Brain microvascular endothelial cell (primary cell): ENCODE results near the gene GNB5.

Experiments
- DNase-seq: peaks from one replicate; pipeline ENCODE4 v3.0.0-alpha.2; 2020
- H3K27ac ChIP-seq: fragments of 250-450 bp; sonication (Bioruptor Pico); 2 replicates; pipeline ENCODE4 v1.5.1; 2020; ENCODE audit warnings: mild to moderate bottlenecking, moderate library complexity
- H3K27me3 ChIP-seq: fragments of 250-450 bp; sonication (Bioruptor Pico); replicated peaks from 2 replicates; pipeline ENCODE4 v1.5.1; 2020; ENCODE audit warnings: mild to moderate bottlenecking
- H3K36me3 ChIP-seq: fragments of 250-450 bp; sonication (Bioruptor Pico); replicated peaks from 2 replicates; pipeline ENCODE4 v1.5.1; 2020; ENCODE audit warnings: mild to moderate bottlenecking
- H3K4me3 ChIP-seq: 2 replicates; pipeline ENCODE4 v1.5.1; 2011; ENCODE audit warnings: low read depth, mild to moderate bottlenecking, control low read depth, low read length, moderate library complexity
- CTCF ChIP-seq: IDR thresholded peaks from 2 replicates; pipeline ENCODE4 v1.5.1; 2011; ENCODE audit warnings: low read depth, mild to moderate bottlenecking, moderate library complexity, low read length, control low read depth, inconsistent platforms; ENCODE audit errors: missing control alignments
- in situ Hi-C: cut with HindIII; loops from 2 replicates; pipeline ENCODE4 v1.10.0; 2017; ENCODE audit warnings: low sequenced_read_pairs, low pct_ligation_motif_present

The GNB5 gene

GRCh38 chr15:52154896-52155865 lies 36.0 kb downstream of the GNB5 start:
- in situ Hi-C loops: no loop called here
- Histone ChIP-seq H3K4me3 (no peak overlapping the region), H3K27ac (no peak overlapping the region), H3K27me3 (no peaks in the 10 kb centered on the region), H3K36me3 (no peaks in the 10 kb centered on the region)
- no peak for DNase-seq
- no peak for TF ChIP-seq CTCF

- H3K36me3 ChIP-seq: peaks cover 4% of the 10 kb centered on the region
- H3K27ac ChIP-seq: no peak overlapping the region
- TF ChIP-seq CTCF: no peak
- no peak for DNase-seq
- no peak overlapping the region for H3K4me3 ChIP-seq
- in situ Hi-C loops: no loop called here
- no peaks in the 10 kb centered on the region for H3K27me3 ChIP-seq
These were observed 37.0 kb downstream of the GNB5 start for GRCh38 chr15:52153900-52154895.

- in situ Hi-C loops: no loop called here
- TF ChIP-seq CTCF: no peak
- no peak for DNase-seq
- peaks cover 4% of the 10 kb centered on the region for H3K36me3 ChIP-seq
- H3K27me3 ChIP-seq: no peaks in the 10 kb centered on the region
- no peak overlapping the region for H3K4me3 ChIP-seq
- no peak overlapping the region for H3K27ac ChIP-seq
These were observed 39.8 kb downstream of the GNB5 start for GRCh38 chr15:52151353-52151752.

GRCh38 chr15:52150871-52151270 lies 40.3 kb downstream of the GNB5 start:
- Histone ChIP-seq H3K4me3 (no peak overlapping the region), H3K36me3 (peaks cover 4% of the 10 kb centered on the region), H3K27me3 (no peaks in the 10 kb centered on the region), H3K27ac (no peak overlapping the region)
- TF ChIP-seq CTCF: no peak
- in situ Hi-C loops: no loop called here
- DNase-seq: no peak

- Histone ChIP-seq H3K4me3 (no peak overlapping the region), H3K27me3 (no peaks in the 10 kb centered on the region), H3K27ac (no peak overlapping the region), H3K36me3 (peaks cover 4% of the 10 kb centered on the region)
- TF ChIP-seq CTCF: no peak
- in situ Hi-C loops: no loop called here
- no peak for DNase-seq
These were observed 41.0 kb downstream of the GNB5 start for GRCh38 chr15:52150043-52150825.
